Aorta (tissue), 5 donors: ENCODE data around the gene ZBTB38. TPM values are rescaled to one million over a fixed set of nuclear protein-coding genes. Genes with fewer than 3 reads are reported as not detected.

ENCODE experiments used
- ATAC-seq: fragments of 200-7000 bp; cut with Tn5 transposase; one replicate; pipeline ENCODE4 v1.9.1; 2022; ENCODE audit warnings: moderate library complexity; ENCODE audit not compliant: low FRiP score
- DNase-seq, 2 donors: peaks; one replicate each; pipeline ENCODE4 v3.0.0-alpha.2; 2020
- H3K27ac ChIP-seq, 2 donors: one replicate each; pipeline ENCODE4 v1.5.1; 2013; ENCODE audit warnings: low read length in 2 of 2, mild to moderate bottlenecking in 2 of 2, moderate library complexity in 2 of 2, control low read depth in 1 of 2, inconsistent platforms in 1 of 2, low read depth in 1 of 2
- H3K27me3 ChIP-seq, 2 donors: one replicate each; pipeline ENCODE4 v1.6.1; 2013; ENCODE audit warnings: control low read depth in 1 of 2, low read length in 1 of 2, mild to moderate bottlenecking in 1 of 2, moderate library complexity in 1 of 2; ENCODE audit not compliant: insufficient read depth in 2 of 2, control insufficient read depth in 1 of 2
- H3K36me3 ChIP-seq, 2 donors: one replicate each; pipeline ENCODE4 v1.6.1; 2013; ENCODE audit warnings: control low read depth in 1 of 2, low read length in 1 of 2, mild to moderate bottlenecking in 1 of 2; ENCODE audit not compliant: insufficient read depth in 2 of 2, control insufficient read depth in 1 of 2
- H3K4me1 ChIP-seq, 2 donors: one replicate each; pipeline ENCODE4 v1.6.1; 2013; ENCODE audit warnings: low read length in 2 of 2, control low read depth in 1 of 2, mild to moderate bottlenecking in 1 of 2, moderate library complexity in 1 of 2; ENCODE audit not compliant: insufficient read depth in 2 of 2, control insufficient read depth in 1 of 2
- H3K4me3 ChIP-seq, 2 donors: one replicate each; pipeline ENCODE4 v1.5.1; 2013; ENCODE audit warnings: low read length in 2 of 2, control low read depth in 1 of 2, mild to moderate bottlenecking in 1 of 2
- H3K9me3 ChIP-seq: one replicate; pipeline ENCODE4 v1.6.1; 2013; ENCODE audit warnings: mild to moderate bottlenecking, low read length; ENCODE audit not compliant: control insufficient read depth
- WGBS, 2 donors: extraction: QIAGEN DNeasy Blood & Tissue Kit; methylation state at CpG; one replicate each; pipeline ENCODE4 v1.1.7; 2013; 5-methylcytosine and 5-hydroxymethylcytosine counted together
- intact Hi-C, 2 donors: fragments of 100-400 bp; cut with DNase I; formaldehyde crosslinking; loops; one replicate each; pipeline versions ENCODE4 v1.14.2 to v1.15.0; 2022
- polyA plus RNA-seq, 2 donors: library from polyadenylated mRNA; stranded (reverse); fragments of 200-250 nt; gene quantifications; one replicate each; pipeline ENCODE4 v1.2.3, GENCODE V29; 2013
- total RNA-seq, 2 donors: library from RNA; stranded (reverse); fragmentation: NEBNext Ultra II Directional; extraction: Animal tissue kit (Norgen Biotek cat#: 25700); gene quantifications; one replicate each; pipeline ENCODE4 v1.2.1, GENCODE V29; 2021
- donor health status: healthy with polysubstance abuse.
- donor health status: Bipolar disorder and iron deficiency.
- donor health status: DM: no; HTN: no; CAD: no.
- donor health status: DM: no; HTN: no; CAD: no.
- donor health status: DM: yes; HTN: yes; CAD: no.

Gene ZBTB38
- total and polyA plus RNA-seq, 4 donors = 21.2 to 139 (median 83.8) TPM

DNA sequence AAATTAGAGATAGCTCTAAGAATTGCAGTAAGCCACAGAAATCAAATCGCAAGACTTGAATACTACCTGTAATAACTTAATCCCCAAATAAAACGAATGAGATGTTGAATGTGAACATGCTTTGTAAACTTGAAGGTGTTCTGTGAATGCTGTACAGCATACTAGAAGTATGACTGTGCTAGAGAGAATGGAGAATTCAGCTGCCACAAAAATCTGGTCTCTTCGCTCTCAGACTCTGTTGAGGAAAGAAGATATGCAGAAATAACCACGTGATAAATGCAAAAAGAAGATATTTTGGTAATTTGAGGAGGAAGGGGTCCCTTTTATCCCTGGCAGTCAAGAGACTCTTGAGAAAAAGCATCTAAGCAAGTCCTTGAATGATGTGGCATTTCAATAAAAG, 37.3 kb downstream of the ZBTB38 start:
- Histone ChIP-seq H3K4me1 (peaks cover 0 to 2% of the 10 kb centered on the region in 2 donors), H3K27ac (no peak overlapping the region), H3K36me3 (peaks cover 2% of the 10 kb centered on the region in 2 donors), H3K4me3 (no peak overlapping the region), H3K27me3 (no peaks in the 10 kb centered on the region), H3K9me3 (no peaks in the 10 kb centered on the region)
- DNase-seq (no peak), ATAC-seq (no peak)
- intact Hi-C loops = loop anchor here in 1 of 2 donors (5.0 kb wide), 1 partner anchor 37 kb away; no protein-coding TSS in a partner anchor
- 88 to 90% methylated on average over 4 of the region's 4 CpGs for WGBS, 2 donors

- no peak overlapping the region for H3K4me3 ChIP-seq
- ATAC-seq = no peak
- no peaks in the 10 kb centered on the region for H3K27me3 ChIP-seq
- H3K9me3 ChIP-seq = no peaks in the 10 kb centered on the region
- no peak for DNase-seq
- H3K36me3 ChIP-seq = peaks cover 2% of the 10 kb centered on the region in 2 donors
- WGBS, 2 donors = 97 to 98% methylated on average over 2 of the region's 2 CpGs
- intact Hi-C loops = loop anchor here in 1 of 2 donors (5.0 kb wide), 1 partner anchor 36 kb away; no protein-coding TSS in a partner anchor
- H3K4me1 ChIP-seq = peaks cover 0 to 4% of the 10 kb centered on the region in 2 donors
- H3K27ac ChIP-seq = peak overlapping the region; percentile 39 to 90
Observed at GRCh38 chr3:141406265-141406664, 38.0 kb downstream of the ZBTB38 start.

DNA sequence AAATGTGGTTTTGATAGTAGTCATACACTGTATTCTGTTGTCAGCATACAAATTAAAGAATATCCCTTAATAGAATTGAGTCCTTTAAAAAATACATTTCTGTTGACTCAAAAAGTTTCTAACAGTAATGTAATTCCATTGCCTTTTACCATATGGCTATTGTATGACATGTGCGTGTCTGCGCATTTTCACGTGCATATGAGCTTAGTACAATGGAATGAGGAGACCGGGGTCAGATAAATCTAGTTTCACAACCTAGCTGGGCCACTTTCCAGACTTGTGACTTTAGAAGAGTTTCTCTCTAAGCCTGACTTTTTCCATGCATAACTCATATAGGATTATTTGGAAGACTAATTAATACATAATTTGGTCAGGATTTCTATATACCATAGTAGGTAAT, 38.7 kb downstream of the ZBTB38 start:
- H3K4me3 ChIP-seq = no peak overlapping the region
- intact Hi-C loops = loop anchor here in 1 of 2 donors (5.0 kb wide), 1 partner anchor 35 kb away; no protein-coding TSS in a partner anchor
- no peaks in the 10 kb centered on the region for H3K27me3 ChIP-seq
- no peaks in the 10 kb centered on the region for H3K9me3 ChIP-seq
- no peak overlapping the region for H3K27ac ChIP-seq
- 28 to 34% methylated on average over 4 of the region's 4 CpGs for WGBS, 2 donors
- ATAC-seq (no peak), DNase-seq (no peak)
- H3K4me1 ChIP-seq = peaks cover 0 to 4% of the 10 kb centered on the region in 2 donors
- H3K36me3 ChIP-seq = peaks cover 2% of the 10 kb centered on the region in 2 donors

GRCh38 chr3:141407825-141408224, 39.5 kb downstream of the ZBTB38 start:
- no peak overlapping the region for H3K4me3 ChIP-seq
- intact Hi-C loops = loop anchor here in 1 of 2 donors (5.0 kb wide), 1 partner anchor 34 kb away; no protein-coding TSS in a partner anchor
- ATAC-seq = no peak
- no peaks in the 10 kb centered on the region for H3K27me3 ChIP-seq
- H3K36me3 ChIP-seq = peaks cover 2% of the 10 kb centered on the region in 2 donors
- no peaks in the 10 kb centered on the region for H3K9me3 ChIP-seq
- 93 to 97% methylated on average over 2 of the region's 2 CpGs for WGBS, 2 donors
- peaks cover 0 to 4% of the 10 kb centered on the region in 2 donors for H3K4me1 ChIP-seq
- H3K27ac ChIP-seq = peak overlapping the region; percentile 45 to 62
- no peak for DNase-seq

DNA sequence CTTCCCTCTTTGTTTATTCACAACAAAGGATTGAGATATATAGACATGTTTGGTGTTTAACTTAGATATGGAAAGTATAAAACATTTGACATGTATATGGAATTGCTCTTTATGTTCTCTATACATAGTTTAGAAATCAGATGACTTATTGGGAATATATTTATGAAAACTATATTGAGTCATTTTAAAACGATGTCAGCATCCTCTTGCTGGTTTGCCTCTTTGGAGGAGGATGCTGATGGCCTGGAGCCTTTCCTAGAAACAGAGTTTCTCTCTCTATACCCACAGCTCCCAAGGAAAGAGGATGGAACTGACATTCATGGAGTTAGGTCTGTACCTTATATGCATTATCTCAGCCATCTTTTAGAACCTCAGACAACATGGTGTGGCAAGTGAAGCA, 40.3 kb downstream of the ZBTB38 start:
- no peaks in the 10 kb centered on the region for H3K9me3 ChIP-seq
- peaks cover 2% of the 10 kb centered on the region in 2 donors for H3K36me3 ChIP-seq
- H3K27me3 ChIP-seq = no peaks in the 10 kb centered on the region
- no peak for DNase-seq
- no peak overlapping the region for H3K27ac ChIP-seq
- H3K4me3 ChIP-seq = no peak overlapping the region
- intact Hi-C loops = loop anchor here in 1 of 2 donors (5.0 kb wide), 1 partner anchor 34 kb away; no protein-coding TSS in a partner anchor
- peaks cover 4% of the 10 kb centered on the region in 2 donors for H3K4me1 ChIP-seq
- no peak for ATAC-seq
- 77 to 78% methylated on average over 1 of the region's 1 CpG for WGBS, 2 donors

GRCh38 chr3:141409940-141410241, 41.6 kb downstream of the ZBTB38 start:
- intact Hi-C loops = loop anchor here in 1 of 2 donors (5.0 kb wide), 2 partner anchors 32 to 48 kb away; no protein-coding TSS in a partner anchor
- H3K4me1 ChIP-seq = peaks cover 4% of the 10 kb centered on the region in 2 donors
- no peak for ATAC-seq

GRCh38 chr3:141410408-141410807, 42.1 kb downstream of the ZBTB38 start:
- Histone ChIP-seq H3K36me3 (peaks cover 2 to 6% of the 10 kb centered on the region in 2 donors), H3K27me3 (no peaks in the 10 kb centered on the region), H3K4me3 (no peak overlapping the region), H3K27ac (peak overlapping the region; percentile 49 to 97), H3K4me1 (peaks cover 4% of the 10 kb centered on the region in 2 donors), H3K9me3 (no peaks in the 10 kb centered on the region)
- 3 to 4% methylated on average over 3 of the region's 3 CpGs for WGBS, 2 donors
- ATAC-seq (no peak), DNase-seq (no peak)
- intact Hi-C loops = loop anchor here in 1 of 2 donors (5.0 kb wide), 1 partner anchor 48 kb away; no protein-coding TSS in a partner anchor

More at GRCh38 chr3:141409940-141410241, 41.6 kb downstream of the ZBTB38 start:
- no peak for DNase-seq
- Histone ChIP-seq H3K27me3 (no peaks in the 10 kb centered on the region), H3K9me3 (no peaks in the 10 kb centered on the region), H3K27ac (peak overlapping the region; percentile 49 to 97), H3K4me3 (no peak overlapping the region), H3K36me3 (peaks cover 2 to 5% of the 10 kb centered on the region in 2 donors)
- WGBS, 2 donors = 47 to 49% methylated on average over 3 of the region's 3 CpGs

GRCh38 chr3:141410846-141411245, 42.5 kb downstream of the ZBTB38 start:
- Histone ChIP-seq H3K36me3 (peaks cover 2 to 6% of the 10 kb centered on the region in 2 donors), H3K9me3 (no peaks in the 10 kb centered on the region), H3K4me3 (no peak overlapping the region), H3K4me1 (peaks cover 4% of the 10 kb centered on the region in 2 donors), H3K27ac (peak overlapping the region; percentile 91 to 97), H3K27me3 (no peaks in the 10 kb centered on the region)
- intact Hi-C loops = loop anchor here in 1 of 2 donors (5.0 kb wide), 1 partner anchor 49 kb away; no protein-coding TSS in a partner anchor
- ATAC-seq (no peak), DNase-seq (no peak)
- WGBS, 2 donors = 54 to 56% methylated on average over 3 of the region's 3 CpGs

DNA sequence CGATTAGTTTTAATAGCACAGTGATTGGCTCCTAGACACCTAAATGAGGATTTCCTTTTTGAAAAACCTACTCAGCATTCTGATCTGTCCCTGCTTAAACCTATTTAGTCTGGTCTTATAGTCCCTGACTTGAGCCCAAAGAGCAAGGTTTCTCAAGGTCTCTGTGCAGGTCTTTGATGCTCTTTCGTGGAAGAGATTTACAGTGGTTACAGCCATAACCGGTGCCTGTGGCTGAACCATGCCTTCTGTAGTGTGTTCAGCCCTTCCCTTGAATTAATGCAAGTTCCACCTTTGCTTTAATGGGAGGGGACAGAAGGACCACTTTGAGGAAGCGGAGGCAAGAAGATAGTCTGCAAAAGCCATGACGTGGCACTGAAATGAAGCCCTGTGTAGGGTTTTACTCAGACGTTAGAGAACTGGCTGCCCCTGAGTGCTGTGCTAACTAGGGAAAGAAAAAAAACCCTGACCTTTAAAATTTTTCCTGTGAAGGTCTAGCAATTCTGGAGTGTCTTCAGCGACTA, 43.0 kb downstream of the ZBTB38 start:
- no peak overlapping the region for H3K4me3 ChIP-seq
- WGBS, 2 donors = 21 to 24% methylated on average over 7 of the region's 7 CpGs

More for the DNA sequence above, 43.0 kb downstream of the ZBTB38 start:
- Histone ChIP-seq H3K9me3 (no peaks in the 10 kb centered on the region), H3K4me1 (peaks cover 4% of the 10 kb centered on the region in 2 donors), H3K27ac (peak overlapping the region; percentile 91 to 97), H3K27me3 (no peaks in the 10 kb centered on the region), H3K36me3 (peaks cover 0 to 6% of the 10 kb centered on the region in 2 donors)
- DNase-seq = no peak
- intact Hi-C loops = loop anchor here in 1 of 2 donors (5.0 kb wide), 1 partner anchor 49 kb away; no protein-coding TSS in a partner anchor
- ATAC-seq = peak; percentile 31
